Parathyroid adenoma (tissue), 2 donors: ENCODE measurements around the gene SPTBN1.

Experiments
- H2AFZ ChIP-seq: fragments of 300-600 bp; sonication (generic); one replicate; pipeline ENCODE4 v1.7.0; 2017; ENCODE audit warnings: antibody characterized with exemption, mild to moderate bottlenecking
- H3K27ac ChIP-seq: fragments of 300-600 bp; sonication (generic); one replicate; pipeline ENCODE4 v1.7.0; 2017
- H3K27me3 ChIP-seq: fragments of 300-600 bp; sonication (generic); one replicate; pipeline ENCODE4 v1.7.0; 2017; ENCODE audit warnings: low read length; ENCODE audit not compliant: control insufficient read depth, insufficient read depth
- H3K36me3 ChIP-seq: fragments of 300-600 bp; sonication (generic); one replicate; pipeline ENCODE4 v1.7.0; 2017; ENCODE audit warnings: low read length; ENCODE audit not compliant: control insufficient read depth, insufficient read depth
- H3K4me1 ChIP-seq: fragments of 300-600 bp; sonication (generic); one replicate; pipeline ENCODE4 v1.7.0; 2017; ENCODE audit warnings: control low read depth
- H3K4me2 ChIP-seq: fragments of 300-600 bp; sonication (generic); one replicate; pipeline ENCODE4 v1.7.0; 2017; ENCODE audit warnings: low read length
- H3K4me3 ChIP-seq: fragments of 300-600 bp; sonication (generic); one replicate; pipeline ENCODE4 v1.7.0; 2017; ENCODE audit warnings: low read depth, low read length
- H3K79me2 ChIP-seq: fragments of 300-600 bp; sonication (generic); one replicate; pipeline ENCODE4 v1.7.0; 2017; ENCODE audit warnings: control low read depth
- H3K9ac ChIP-seq: fragments of 300-600 bp; sonication (generic); one replicate; pipeline ENCODE4 v1.7.0; 2017; ENCODE audit warnings: mild to moderate bottlenecking
- H3K9me3 ChIP-seq: fragments of 300-600 bp; sonication (generic); one replicate; pipeline ENCODE4 v1.7.0; 2017; ENCODE audit warnings: low read length; ENCODE audit not compliant: control insufficient read depth
- CTCF ChIP-seq: fragments of 300-600 bp; sonication (generic); IDR thresholded peaks from one replicate; pipeline ENCODE4 v1.7.0; 2017; ENCODE audit warnings: antibody characterized with exemption, mild to moderate bottlenecking
- donor health status: primary hyperparathyroidism.

Gene SPTBN1

GRCh38 chr2:54419855-54420523 is 36.1 kb upstream of the SPTBN1 start:
- Histone ChIP-seq H3K9me3 (no peaks in the 10 kb centered on the region), H3K4me2 (no peak overlapping the region), H2AFZ (no peak overlapping the region), H3K27ac (peak overlapping the region; percentile 22), H3K4me1 (no peaks in the 10 kb centered on the region), H3K27me3 (no peaks in the 10 kb centered on the region), H3K4me3 (no peak overlapping the region), H3K36me3 (no peaks in the 10 kb centered on the region), H3K9ac (no peak overlapping the region), H3K79me2 (no peaks in the 10 kb centered on the region)
- no peak for TF ChIP-seq CTCF

- Histone ChIP-seq H3K4me3 (no peak overlapping the region), H3K27me3 (no peaks in the 10 kb centered on the region), H3K36me3 (no peaks in the 10 kb centered on the region), H3K4me1 (no peaks in the 10 kb centered on the region), H3K4me2 (no peak overlapping the region), H3K9me3 (no peaks in the 10 kb centered on the region), H3K27ac (no peak overlapping the region), H3K79me2 (no peaks in the 10 kb centered on the region), H2AFZ (no peak overlapping the region), H3K9ac (no peak overlapping the region)
- no peak for TF ChIP-seq CTCF
These were observed 35.5 kb upstream of the SPTBN1 start for GRCh38 chr2:54420524-54421172.

- Histone ChIP-seq H3K27me3 (no peaks in the 10 kb centered on the region), H3K4me2 (no peak overlapping the region), H3K79me2 (no peaks in the 10 kb centered on the region), H3K9me3 (no peaks in the 10 kb centered on the region), H3K36me3 (no peaks in the 10 kb centered on the region), H3K4me3 (no peak overlapping the region), H3K27ac (no peak overlapping the region), H2AFZ (no peak overlapping the region), H3K4me1 (peaks cover 2% of the 10 kb centered on the region), H3K9ac (no peak overlapping the region)
- TF ChIP-seq CTCF, result no peak
These were observed 34.0 kb upstream of the SPTBN1 start for GRCh38 chr2:54422072-54422581.

- TF ChIP-seq CTCF, result no peak
- Histone ChIP-seq H3K4me3 (no peak overlapping the region), H3K4me2 (no peak overlapping the region), H3K79me2 (no peaks in the 10 kb centered on the region), H3K27ac (no peak overlapping the region), H2AFZ (no peak overlapping the region), H3K9me3 (no peaks in the 10 kb centered on the region), H3K9ac (no peak overlapping the region), H3K36me3 (no peaks in the 10 kb centered on the region), H3K27me3 (no peaks in the 10 kb centered on the region), H3K4me1 (peaks cover 8% of the 10 kb centered on the region)
These were observed 32.9 kb upstream of the SPTBN1 start for GRCh38 chr2:54423213-54423612.
